CD1c-positive myeloid dendritic cell (primary cell): Measurements from ENCODE around the gene NFILZ.

Source experiments
- DNase-seq: peaks from one replicate; pipeline ENCODE4 v3.0.0-alpha.2; 2016; ENCODE audit errors: extremely low spot score

The NFILZ gene

DNA sequence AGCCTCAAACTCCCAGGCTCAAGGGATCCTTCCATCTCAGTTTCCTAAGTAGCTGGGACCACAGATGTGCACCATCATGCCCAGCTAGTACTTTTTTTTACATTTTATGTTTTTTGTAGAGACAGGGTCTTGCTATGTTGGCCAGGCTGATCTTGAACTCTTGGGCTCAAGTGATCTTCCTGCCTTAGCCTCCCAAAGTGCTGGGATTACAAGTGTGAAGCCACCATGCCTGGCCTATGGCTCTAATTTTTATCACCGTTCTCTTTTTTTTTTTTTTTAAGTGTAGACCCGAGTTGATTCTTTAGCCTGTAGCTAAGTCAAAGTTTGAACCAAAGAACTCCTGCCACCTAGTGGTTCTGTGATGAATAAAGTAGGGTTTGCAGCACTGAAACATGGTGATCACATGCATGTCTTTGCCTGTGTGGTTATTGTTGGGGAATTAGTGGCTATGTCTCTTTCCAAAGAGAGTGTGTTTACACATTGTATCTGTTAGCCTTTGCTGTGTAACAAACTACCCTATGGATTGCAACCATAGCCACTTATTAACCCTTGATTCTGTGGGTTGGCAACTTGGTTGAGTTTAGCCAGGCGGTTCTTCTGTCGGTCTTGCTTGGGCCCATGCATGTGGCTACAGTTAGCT is 11.6 kb downstream of the NFILZ start:
- DNase-seq = peak; percentile 71

DNA sequence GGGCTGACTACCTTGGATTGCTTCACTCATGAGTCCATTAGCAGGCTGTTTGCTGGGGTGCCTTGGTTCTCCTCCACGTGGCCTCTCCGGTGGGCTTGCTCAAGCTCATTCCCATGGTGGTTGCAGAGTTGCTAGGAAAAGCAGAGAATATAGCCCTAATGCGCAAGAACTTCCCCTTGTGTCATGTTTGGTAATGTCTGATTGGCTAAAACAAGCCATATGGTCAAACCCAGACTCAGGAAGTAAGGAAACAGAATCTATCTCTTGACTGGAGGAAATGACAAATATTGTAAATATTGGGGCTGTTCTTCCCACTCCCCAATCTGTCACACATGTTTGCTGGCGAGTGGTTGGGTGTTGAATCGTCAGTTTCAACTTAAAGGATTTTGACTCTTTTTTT is 12.1 kb downstream of the NFILZ start:
- peak; percentile 32 for DNase-seq

DNA sequence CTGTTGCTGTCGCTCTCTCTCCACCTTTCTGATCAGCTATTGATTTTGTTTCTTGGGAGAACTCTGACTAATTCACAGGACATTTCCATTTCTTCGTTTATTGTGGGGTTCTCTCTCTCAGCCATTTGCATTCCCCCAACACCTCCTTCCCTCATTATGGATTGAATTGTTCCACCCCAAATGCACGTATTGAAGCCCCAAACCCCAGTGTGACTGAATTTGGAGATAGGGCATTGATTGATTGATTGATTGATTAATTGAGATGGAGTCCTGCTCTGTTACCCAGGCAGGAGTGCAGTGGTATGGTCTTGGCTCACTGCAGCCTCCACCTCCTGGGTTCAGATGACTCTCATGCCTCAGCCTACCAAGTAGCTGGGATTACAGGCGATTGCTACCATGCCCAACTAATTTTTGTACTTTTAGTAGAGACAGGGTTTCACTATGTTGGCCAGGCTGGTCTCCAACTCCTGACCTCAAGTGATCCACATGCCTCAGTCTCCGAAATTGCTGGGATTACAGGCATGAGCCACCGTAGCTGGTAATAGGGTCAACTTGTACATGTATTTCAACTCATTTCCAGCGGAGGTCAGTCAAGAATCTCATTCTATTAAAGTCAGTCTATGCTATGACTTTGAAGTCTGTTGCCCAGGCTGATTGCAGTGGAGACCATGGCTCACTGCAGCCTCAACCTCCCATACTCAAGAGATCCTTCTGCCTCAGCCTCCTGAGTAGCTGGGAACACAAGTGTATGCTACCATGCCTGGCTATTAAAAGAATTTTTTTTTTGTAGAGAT is 13.6 kb downstream of the NFILZ start:
- no peak for DNase-seq

DNA sequence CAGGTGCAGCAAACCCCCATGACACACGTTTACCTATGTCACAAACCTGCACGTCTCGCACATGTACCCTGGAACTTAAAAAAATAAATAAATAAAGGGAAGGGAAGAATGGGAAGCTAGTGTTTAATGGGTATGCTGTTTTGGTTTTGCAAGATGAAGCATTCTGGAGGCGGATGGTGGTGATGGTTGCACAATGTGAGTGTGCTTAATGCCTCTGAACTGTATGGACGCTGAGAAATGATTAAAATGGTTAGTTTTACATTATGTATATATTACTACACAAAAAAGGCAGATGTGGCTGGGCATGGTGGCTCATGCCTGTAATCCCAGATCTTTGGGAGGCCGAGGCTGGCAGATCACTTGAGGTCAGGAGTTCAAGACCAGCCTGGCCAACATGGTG is 17.8 kb downstream of the NFILZ start:
- peak; percentile 88 for DNase-seq

DNA sequence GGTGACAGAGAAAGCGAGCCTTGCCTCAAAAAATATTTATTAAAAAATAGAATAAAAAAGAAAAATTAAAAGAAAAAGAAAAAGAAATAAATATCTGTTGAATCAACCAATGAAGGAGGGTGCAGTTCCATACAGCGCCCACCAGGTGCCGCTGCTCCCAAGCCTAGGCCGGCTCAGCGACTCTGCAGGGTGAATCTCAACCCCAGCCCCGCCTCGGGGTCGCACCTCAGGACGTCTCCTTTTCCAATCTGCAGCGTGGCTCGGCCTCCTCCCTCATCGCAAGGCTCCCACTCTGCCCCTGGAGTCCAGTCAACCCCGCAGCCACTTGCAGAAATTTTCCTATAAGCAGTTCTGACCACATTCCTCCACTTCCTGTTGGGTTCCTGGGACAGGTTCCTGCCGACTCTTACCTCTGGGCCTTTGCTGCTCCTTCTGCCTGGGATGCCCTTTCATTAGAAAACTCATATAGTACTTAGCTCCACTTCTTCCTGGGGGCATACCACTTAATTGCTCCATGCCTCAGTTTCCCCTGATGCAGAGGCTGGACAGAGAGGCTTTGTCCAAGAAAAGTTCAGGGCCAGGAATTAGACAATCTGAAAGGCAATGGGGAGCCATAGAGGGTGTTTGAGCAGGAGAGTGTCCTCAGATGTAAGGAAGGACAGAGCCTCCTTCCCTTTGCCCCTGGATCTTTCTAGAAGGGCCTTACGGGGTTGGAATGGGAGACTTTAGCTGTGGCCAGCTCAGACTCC is 24.3 kb downstream of the NFILZ start:
- peak; percentile 69 for DNase-seq

DNA sequence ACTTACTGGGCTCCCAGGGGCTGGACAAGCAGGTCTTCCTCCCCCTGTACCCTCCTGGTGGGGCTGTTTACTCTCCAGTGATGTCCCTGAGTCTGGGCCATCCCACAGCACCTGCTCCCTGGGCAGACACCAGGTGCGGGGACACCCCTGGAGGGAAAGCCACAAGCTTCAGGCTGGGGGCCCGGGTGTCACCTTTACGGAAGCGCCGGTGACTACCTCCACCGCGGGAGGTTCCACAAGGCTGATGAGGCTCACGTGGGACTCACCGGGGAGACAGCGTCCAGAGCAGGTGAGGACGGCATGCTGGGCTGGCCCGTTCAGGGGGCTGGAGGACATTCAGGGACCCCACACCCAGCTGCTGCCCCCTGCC is 24.9 kb downstream of the NFILZ start:
- no peak for DNase-seq

DNA sequence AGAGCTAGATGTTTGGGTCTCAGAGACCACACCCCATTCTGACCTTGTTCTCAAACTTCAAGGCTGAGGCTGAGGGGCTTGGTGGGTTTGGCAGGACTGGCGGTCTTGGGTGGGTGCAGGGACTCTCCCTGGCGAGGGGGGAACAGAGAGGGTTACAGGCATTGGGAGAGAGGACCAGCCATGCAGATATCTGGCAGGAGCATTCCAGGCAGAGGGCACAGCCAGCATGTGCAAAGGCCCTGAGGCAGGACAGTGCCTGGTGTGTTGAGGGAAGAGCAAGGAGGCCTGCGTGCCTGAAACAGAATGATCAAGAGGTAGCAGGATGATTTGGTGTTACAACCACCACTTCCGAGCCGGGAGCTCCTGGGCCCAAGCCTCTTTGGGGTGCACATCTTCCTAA is 27.4 kb downstream of the NFILZ start:
- DNase-seq = no peak

DNA sequence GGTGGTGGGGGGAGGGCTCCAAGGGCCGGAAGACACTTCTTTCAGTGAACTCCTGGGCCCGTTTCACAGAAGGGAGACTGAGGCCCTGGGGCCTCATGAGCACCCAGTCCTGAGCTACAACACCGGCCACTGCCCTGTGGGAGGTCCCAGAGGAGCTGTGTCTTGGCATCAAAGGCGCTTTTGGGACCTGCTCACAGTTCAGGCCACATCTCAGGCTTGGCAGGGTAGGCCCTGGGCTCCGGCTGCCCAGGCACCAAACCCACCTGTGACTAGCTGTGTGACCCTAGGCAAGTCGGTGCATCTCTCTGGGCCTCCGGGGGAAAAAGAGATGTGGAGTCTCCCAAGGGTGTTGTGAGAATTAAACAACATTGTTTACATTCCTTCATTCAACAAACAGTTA is 29.5 kb downstream of the NFILZ start:
- DNase-seq = no peak

DNA sequence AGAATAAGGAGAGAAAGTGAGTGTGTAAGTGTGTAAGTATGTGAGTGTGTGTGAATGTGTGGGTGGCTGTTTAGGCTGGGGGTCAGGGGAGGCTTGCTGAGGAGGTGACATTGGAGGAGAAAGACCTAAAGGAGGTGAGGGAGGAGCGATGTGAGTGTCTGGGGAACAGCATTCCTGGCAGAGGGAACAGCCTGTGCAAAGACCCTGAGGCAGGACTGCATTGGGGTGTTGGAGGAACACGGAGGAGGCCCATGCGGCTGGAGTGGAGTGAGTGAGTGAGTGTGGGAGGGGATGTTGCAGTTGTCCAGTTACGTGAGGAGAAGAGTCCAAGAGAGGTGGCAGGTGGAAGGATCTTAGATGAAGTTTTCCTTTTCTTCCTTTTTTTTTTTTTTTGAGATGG is 31.8 kb downstream of the NFILZ start:
- DNase-seq = no peak

DNA sequence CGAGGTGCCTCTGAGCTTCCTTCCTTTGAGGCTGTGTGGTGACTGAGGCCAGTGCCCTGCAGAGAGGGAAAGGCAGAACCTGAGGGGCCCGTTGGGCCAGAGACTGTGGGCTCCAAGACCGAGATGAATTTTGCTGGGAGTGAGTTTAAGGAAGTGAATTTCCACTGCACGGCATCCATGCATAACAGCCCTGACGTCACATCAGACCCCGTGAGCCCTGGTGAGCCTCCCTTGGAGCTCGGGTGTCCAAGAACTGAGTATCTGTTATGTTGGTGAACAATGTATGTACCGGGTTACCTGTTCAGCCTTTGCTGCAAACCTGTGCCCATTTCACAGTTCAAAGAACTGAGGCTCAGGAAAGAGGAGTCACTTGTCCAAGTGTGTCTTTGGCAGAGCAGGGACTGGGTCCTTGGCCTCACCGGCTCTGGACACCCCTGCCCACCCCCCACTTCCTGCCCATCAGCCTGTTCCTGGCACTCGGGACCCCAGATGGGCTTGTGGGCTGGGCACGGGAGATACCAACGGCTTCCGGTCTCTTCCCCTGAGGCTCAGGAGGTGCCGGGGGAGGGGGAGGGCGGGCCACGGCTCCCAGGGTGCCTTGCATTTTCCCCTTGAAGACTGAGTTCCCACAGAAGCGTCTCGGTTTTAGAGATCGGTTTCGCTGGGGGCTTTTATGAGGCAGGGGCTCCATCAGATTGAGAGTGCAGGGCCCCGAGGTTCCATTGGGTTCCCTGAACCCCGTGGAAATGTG is 33.7 kb downstream of the NFILZ start:
- DNase-seq = peak; percentile 79

DNA sequence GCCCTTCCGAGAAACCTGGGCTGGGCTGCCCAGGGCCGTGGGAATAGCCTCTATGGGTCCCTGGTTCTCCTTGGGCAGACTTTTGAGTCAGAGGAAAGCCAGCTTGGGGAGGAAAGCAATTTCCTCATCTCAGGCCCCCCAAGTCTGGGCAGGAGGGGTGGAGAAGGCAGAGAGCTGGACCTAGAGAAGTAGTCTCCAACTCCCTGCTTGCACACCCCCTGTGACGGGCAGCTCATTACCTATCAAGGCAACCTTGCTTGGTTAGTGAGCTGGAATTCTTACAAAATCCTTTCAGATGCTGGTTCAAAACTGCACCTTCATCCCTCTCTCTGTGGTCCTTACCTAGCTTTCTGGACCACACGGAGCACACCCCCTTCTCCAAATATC is 34.2 kb downstream of the NFILZ start:
- DNase-seq = no peak

DNA sequence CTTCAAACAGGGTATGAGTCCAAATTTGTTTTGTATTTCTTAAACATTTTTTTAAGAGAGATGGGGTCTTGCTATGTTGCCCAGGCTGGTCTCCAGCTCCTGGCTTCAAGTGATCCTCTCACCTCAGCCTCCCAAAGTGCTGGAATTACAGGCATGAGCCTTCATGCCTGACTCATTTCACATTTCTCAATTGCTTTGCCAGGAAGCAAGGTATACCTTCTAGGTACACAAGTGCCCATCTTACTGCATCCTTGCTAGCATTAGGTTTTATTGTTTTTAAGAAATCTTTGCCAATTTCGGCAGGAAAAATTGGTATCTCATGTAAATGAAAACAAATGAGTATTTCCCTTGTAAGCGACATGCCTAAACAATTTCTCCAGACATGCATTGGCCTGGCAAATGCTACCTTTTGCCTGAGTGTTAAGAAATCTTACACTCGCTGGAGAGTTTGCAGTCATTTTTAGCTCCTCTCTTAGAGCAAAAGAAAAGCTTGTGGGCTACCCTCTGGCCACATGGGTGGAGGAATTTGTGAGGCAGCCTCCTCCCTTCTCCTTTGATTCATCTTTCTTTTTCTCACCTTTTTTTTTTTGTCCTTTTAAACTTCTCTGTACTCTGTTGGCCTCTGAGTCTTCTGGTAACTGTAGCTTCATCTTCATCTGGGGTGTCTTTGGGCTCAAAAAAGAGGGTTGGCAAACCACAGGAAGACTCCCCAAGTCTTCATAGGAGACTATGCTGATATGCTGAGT is 35.2 kb downstream of the NFILZ start:
- DNase-seq = no peak

DNA sequence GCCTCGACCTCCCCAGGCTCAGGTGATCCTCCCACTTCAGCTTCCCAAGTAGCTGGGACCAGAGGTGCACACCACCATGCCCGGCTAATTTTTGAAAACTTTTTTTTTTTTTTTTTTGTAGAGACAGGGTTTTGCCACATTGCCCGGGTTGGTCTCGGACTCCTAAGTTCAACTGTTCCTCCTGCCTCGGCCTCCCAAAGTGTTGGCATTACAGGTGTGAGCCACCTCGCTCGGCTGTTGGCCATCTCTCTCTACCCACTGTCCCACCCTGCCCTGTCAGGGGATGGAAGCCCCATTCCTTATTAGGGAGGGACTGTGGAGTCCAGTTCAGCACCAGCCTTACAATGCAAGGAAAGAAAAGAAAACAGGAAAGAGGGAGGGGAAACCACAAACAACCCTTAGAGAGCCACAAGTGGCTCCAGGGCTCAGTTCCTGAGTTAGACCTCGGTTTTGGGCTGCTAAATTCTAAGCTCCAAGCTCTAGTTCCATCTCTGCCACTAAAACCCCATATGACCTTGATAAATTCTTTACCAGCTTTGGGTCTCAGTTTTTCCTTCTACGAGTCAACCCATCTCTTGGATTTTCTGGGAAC is 36.5 kb downstream of the NFILZ start:
- no peak for DNase-seq

DNA sequence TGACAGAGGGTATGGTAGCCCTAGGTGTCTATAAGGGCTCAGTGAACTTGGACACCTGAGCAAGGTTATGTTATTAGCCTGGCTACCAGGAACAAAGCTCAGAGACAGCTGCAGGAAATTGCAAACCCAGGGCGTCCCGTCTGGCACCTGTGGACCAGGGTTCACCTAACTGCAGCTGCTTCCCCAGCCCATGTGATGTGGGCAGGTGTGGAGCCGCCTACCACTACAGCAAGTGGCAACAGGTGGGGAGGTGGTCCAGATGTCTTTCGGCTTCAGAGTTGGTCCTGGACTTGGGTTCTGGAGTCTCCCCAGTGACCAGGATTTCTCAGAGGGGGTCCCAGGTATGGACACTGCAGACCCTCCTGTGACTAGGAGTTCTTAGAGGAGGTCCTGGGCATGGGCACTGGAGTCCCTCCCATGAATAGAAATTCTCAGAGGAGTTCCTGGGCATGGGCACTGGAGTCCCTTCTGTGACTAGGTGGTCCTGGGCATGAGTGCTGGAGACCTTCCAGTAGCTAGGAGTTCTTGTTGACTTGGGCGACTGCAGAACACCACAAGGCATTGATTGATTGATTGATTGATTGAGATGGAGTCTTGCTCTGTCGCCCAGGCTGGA is 43.0 kb downstream of the NFILZ start:
- no peak for DNase-seq

DNA sequence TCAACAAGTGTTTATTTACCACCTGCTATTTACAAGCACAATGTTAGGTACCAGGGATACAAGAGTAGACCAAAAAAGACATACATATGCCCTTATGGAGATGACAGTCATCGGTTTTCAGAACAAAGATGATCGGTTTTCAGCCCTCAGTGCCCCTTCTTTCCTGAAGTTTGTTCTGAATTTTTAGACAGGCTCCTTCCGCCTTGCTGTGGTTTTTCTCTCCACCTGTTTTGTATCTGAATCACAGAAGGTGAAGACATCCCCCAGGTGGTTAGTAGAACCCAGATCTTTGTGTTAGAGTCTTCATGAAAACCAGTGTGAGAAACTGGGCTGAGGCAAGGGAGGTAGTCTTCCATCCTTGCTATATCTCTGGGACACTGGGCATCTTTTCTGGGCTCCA is 44.6 kb downstream of the NFILZ start:
- no peak for DNase-seq

DNA sequence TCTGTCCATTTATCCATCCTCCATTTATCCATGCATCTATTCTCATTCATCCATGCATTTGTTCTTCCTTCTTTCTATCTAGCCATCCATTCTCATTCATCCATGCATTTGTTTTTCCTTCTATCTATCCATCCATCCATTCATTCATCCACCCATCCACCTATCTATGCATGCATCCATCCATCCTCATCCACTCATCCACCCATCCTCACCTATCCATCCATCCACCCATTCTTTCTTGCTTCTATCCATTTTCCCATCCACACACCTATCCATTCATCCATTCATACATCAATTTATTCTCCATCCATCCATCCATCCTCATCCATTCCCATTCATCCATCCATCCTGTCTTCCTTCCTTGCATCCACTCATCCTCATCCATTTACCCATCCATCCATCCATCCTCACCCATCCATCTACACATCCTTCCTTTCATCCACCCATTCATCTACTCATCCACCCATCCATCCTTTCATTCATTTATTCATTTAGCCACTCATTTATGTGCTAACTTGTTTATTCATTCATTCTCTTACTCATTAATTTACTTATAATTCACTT is 47.9 kb downstream of the NFILZ start:
- no peak for DNase-seq
